ENCODE results near the gene CDH4. TPM values are rescaled to one million over a fixed set of nuclear protein-coding genes. Genes with fewer than 3 reads are reported as not detected.
A peak's percentile ranks its signal among the peaks of the same experiment; 100 is the strongest.
"Not testable (repeated sequence)": the region's sequence is repeated elsewhere in the genome, so short reads cannot be mapped to it uniquely, and the experiment has no call there.

Gene CDH4
- total RNA-seq, 1 experiment from 2014 or later, result 3.9 TPM

DNA sequence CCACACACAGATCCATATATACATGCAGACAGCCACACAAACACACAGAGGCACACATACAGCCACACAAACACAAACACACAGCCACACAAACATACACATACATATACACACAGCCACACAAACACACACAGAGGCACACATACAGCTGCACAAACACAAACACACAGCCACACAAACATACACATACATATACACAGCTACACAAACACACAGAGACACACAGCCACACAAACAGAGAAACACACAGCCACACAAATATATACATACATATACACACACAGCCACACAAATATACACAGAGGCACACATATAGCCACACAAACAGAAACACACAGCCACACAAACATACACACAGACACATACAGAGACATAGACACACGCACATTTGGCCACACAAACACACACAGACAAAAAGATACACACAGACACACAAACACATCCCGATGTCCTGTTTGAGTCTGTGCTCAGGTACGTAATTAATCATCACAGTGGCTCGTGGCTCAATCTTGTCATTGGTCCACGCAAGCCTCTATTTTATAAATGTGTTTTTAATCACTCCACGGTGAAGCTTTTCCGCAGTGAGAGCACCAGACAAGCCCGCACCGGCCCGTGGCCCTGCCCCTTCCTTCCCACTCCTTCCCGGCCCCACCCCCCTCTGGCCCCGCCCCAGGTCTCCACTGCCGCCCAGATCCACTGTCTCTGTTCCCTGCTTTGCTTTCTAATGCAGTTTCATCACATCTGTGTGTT lies 135.3 kb downstream of the CDH4 start:
- H3K27me3 ChIP-seq (ENCODE audit: control insufficient read depth, insufficient read depth, low read length), result no peaks in the 10 kb centered on the region
- H3K4me3 ChIP-seq (ENCODE audit: insufficient read depth, low read depth, low read length), result no peak overlapping the region
- DNase-seq, result peak; percentile 91
- H3K36me3 ChIP-seq (replicated peaks; ENCODE audit: control insufficient read depth, insufficient read depth, low read length), result no peaks in the 10 kb centered on the region

DNA sequence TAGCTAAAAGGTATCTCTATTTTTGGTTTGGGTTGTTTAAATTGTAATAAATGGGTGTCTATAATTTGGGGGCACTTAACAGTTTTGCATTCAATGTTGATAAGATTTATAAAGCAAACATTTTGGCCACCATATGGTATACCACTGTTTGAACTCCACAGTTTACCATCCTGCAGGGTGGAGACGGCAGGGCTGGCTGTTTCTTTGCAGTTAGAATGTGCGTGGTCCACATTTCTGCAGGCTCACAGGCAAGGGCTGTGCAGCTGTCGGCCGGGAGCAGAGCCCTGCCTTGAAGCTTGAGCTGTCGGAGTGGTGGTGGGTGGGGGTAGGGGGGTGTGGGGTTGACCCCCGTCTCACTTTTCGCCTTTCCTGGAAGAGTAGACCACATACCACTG lies 135.9 kb downstream of the CDH4 start:
- no peaks in the 10 kb centered on the region for H3K27me3 ChIP-seq (ENCODE audit: control insufficient read depth, insufficient read depth, low read length)
- no peak overlapping the region for H3K4me3 ChIP-seq (ENCODE audit: insufficient read depth, low read depth, low read length)
- DNase-seq, result no peak
- H3K36me3 ChIP-seq (replicated peaks; ENCODE audit: control insufficient read depth, insufficient read depth, low read length), result no peaks in the 10 kb centered on the region

DNA sequence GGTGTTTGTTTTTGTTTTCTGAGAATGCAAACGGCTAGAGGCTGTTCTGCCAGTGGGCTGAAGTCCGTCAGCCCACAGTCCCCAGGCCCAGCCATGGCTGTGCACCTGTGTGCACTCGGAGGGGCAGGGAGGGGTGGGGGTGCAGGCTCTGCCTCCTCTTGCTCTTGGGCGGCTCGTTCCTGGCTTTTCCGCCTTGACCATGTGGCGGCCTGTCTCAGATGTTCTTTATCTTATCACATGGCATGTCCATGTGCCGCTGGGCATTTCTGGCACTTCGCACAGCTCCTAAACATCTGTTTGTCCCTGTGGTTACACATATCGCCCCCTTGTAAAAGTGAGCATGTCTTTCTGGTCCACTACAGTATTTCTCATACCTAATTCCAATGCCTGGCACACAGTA lies 137.0 kb downstream of the CDH4 start:
- no peak overlapping the region for H3K4me3 ChIP-seq (ENCODE audit: insufficient read depth, low read depth, low read length)
- no peaks in the 10 kb centered on the region; the same call in 1 of the 2 replicates for H3K27me3 ChIP-seq (ENCODE audit: control insufficient read depth, insufficient read depth, low read length)
- H3K36me3 ChIP-seq (replicated peaks; ENCODE audit: control insufficient read depth, insufficient read depth, low read length), result no peaks in the 10 kb centered on the region
- DNase-seq, result no peak

DNA sequence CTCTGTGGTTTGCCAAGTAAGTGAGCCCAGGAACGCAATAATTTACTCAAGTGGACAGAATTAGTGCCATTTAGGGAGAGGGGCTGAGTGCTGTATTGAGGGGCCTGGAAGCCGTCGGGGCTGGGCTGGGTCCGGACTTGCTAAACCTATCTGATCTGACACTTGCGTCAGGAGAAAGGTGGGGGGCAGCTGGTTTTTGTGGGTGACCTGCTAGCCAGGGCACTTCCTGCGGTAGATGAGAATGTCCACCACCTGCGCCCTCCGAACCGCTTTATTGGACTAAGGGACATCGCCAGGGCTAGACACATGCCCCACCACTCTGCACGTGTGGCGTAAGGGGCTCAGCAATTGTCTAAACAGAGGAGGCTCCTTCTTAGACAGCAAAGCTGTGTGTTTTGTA lies 139.1 kb downstream of the CDH4 start:
- H3K36me3 ChIP-seq (replicated peaks; ENCODE audit: control insufficient read depth, insufficient read depth, low read length), result no peaks in the 10 kb centered on the region
- H3K27me3 ChIP-seq (ENCODE audit: control insufficient read depth, insufficient read depth, low read length), result no peaks in the 10 kb centered on the region; the same call in 1 of the 2 replicates
- no peak for DNase-seq
- H3K4me3 ChIP-seq (ENCODE audit: insufficient read depth, low read depth, low read length), result no peak overlapping the region

DNA sequence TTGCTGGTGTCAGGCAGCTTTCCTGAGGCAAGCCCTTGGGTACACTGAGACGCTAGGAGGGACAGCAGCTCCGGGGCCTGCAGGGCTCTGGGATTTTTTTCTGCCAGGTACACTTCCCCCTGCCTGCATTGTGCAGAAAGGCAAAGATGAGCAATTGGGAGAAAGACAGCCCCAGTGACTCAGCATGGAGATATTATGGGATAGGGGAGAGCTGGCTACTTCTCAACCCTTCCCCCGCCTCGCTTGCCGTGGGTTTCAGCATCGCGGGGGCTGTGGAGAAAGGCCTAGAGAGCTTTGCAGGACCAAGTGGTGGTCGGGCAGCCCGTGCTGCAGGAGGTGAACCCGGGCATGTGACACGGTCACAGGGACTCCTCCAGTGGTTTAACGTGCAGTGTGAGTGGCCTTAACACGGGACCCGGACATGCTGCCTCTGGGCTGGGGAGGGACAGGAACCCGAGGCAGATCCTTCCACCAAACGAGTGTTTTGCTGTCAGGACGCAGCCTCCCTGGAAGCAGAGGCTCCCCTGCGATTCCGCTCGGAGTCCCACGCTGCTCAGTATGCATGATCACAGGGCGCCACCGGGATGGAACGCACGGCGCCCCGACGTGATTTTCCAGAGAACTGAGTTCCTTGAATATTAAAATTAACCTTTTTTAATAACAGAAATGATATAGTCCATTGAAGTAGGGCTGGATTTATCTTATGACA lies 139.9 kb downstream of the CDH4 start:
- no peak for DNase-seq
- H3K4me3 ChIP-seq (ENCODE audit: insufficient read depth, low read depth, low read length), result no peak overlapping the region

DNA sequence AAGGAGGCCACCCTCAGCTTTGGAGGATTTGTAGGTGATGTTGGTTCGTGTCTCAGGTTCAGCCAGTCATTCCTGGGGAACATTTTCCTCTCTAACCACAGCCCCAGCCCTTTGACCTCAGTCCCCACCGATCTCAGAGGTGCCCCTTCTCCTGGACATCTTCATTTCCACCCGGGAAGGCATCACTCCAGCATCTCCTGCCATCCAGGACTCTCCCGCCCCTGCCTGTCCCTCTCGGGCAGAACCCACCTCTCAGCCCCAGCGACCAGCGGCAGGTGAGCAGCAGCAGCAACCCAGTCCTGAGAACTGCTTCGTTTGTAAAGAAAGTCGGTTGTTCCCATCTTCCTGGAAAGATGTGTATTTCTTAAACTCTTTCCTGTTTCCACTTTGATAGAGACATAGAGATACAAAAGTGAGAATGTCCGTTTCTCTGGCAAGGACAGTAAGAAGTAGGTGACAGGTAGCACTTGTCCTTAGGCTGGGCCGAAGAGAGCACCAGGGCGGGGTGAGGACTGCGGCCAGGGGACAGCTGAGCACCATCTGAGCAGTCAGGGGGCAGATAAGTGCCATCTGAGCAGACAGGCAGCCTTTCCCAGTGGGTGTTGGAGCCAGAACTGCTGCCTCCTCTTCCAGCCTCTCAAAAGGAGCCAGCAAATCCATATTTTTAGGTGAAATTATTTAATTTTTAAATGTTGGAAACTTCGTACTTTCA lies 142.2 kb downstream of the CDH4 start:
- Histone ChIP-seq H3K4me3 (ENCODE audit: insufficient read depth, low read depth, low read length) (no peak overlapping the region), H3K36me3 (replicated peaks; ENCODE audit: control insufficient read depth, insufficient read depth, low read length) (no peaks in the 10 kb centered on the region), H3K27me3 (ENCODE audit: control insufficient read depth, insufficient read depth, low read length) (no peaks in the 10 kb centered on the region; the same call in 1 of the 2 replicates)
- no peak for DNase-seq

More for the DNA sequence above, 139.9 kb downstream of the CDH4 start:
- H3K36me3 ChIP-seq (replicated peaks; ENCODE audit: control insufficient read depth, insufficient read depth, low read length), result no peaks in the 10 kb centered on the region
- H3K27me3 ChIP-seq (ENCODE audit: control insufficient read depth, insufficient read depth, low read length), result no peaks in the 10 kb centered on the region; the same call in 1 of the 2 replicates

DNA sequence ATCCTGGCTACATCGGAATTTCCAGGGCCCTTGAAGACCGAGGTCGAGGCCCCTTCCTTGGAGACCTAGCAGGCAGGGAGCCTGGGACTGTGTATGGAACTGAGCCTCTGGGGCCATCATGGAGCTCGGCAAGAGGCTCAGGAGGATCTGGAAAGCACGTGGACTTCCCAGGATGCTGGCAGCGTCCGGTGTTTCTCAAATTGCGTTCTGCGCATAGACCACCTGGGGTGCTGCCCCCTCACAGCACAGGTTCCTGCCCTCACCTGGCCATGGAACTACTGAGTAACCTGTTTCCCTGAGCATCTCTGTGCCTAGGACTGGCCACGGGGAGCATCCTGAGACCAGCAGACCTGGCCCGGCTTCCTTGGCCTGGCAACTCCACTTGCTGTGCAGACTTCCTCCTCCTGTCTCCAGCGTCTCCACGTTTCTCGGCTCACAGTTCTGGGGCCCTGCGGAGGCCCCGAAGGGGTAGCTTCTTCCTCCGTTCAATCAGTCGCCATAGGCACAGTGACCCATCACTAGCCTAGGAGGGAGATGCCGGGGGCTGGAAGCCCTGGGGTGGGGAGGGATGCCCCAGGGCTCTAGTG lies 144.3 kb downstream of the CDH4 start:
- H3K36me3 ChIP-seq (replicated peaks; ENCODE audit: control insufficient read depth, insufficient read depth, low read length), result no peaks in the 10 kb centered on the region
- H3K4me3 ChIP-seq (ENCODE audit: insufficient read depth, low read depth, low read length), result no peak overlapping the region
- H3K27me3 ChIP-seq (ENCODE audit: control insufficient read depth, insufficient read depth, low read length), result no peaks in the 10 kb centered on the region; the same call in 1 of the 2 replicates
- no peak for DNase-seq

DNA sequence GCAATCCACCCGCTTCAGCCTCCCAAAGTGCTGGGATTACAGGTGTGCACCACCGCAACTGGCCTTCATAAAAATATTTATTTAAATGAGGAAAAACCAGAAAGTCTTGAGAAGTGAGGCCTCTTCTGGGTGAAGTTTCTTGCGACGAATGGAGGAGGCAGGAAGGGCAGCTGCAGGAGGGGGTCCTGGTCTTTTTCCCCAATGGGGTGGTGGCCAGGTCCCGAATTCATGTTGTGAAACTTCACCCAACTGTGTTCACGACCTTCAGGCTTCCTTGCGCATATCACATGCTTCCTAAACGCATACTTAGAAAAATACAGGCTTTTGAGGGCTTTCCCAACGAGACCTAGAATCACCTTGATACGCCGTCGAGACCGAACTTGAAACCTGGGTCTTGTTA lies 145.1 kb downstream of the CDH4 start:
- DNase-seq, result no peak
- Histone ChIP-seq H3K27me3 (ENCODE audit: control insufficient read depth, insufficient read depth, low read length) (no peaks in the 10 kb centered on the region; the same call in 1 of the 2 replicates), H3K36me3 (replicated peaks; ENCODE audit: control insufficient read depth, insufficient read depth, low read length) (no peaks in the 10 kb centered on the region), H3K4me3 (ENCODE audit: insufficient read depth, low read depth, low read length) (no peak overlapping the region)

DNA sequence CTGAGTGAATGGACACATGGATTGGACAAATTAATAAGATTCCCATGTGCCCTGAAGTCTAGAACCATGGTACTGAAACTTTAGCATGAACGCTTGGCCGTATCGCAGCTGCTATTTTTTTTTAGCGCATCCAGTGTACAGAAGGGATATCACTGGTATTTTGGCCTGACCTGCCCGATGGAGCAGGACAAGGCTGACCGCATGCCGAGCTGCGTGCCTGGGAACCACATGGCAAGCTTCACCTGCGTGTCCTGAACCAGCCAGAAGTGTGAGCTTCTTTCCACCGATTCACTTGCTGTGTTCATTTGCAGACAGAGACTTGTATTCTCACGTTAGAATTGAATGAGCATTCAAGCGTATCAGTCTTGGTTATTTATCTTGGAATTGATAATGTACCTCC lies 145.7 kb downstream of the CDH4 start:
- no peak overlapping the region for H3K4me3 ChIP-seq (ENCODE audit: insufficient read depth, low read depth, low read length)

DNA sequence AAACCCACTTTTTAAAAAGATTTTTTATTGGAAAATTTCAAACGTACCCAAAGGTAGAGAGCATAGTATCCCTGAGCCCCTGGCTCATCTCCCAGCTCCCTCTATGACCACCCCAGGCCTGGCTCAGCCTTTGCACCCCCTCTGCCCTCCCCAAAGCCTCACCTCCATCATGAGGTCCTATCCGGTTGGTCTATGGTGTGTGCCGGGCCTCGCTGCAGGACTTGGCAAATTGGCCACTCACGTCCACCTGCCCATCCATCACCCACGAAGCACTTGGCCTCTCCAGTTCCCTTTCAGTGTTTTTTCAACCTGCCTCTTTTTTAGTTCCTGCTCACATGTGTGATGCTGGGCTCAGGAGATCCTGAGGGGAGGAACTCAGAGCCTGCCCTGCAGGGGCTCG lies 147.4 kb downstream of the CDH4 start:
- Histone ChIP-seq H3K4me3 (ENCODE audit: insufficient read depth, low read depth, low read length) (no peak overlapping the region), H3K36me3 (replicated peaks; ENCODE audit: control insufficient read depth, insufficient read depth, low read length) (no peaks in the 10 kb centered on the region), H3K27me3 (ENCODE audit: control insufficient read depth, insufficient read depth, low read length) (no peaks in the 10 kb centered on the region; the same call in 1 of the 2 replicates)
- no peak for DNase-seq

More for the DNA sequence above, 145.7 kb downstream of the CDH4 start:
- H3K36me3 ChIP-seq (replicated peaks; ENCODE audit: control insufficient read depth, insufficient read depth, low read length), result no peaks in the 10 kb centered on the region
- no peak for DNase-seq
- H3K27me3 ChIP-seq (ENCODE audit: control insufficient read depth, insufficient read depth, low read length), result no peaks in the 10 kb centered on the region; the same call in 1 of the 2 replicates

DNA sequence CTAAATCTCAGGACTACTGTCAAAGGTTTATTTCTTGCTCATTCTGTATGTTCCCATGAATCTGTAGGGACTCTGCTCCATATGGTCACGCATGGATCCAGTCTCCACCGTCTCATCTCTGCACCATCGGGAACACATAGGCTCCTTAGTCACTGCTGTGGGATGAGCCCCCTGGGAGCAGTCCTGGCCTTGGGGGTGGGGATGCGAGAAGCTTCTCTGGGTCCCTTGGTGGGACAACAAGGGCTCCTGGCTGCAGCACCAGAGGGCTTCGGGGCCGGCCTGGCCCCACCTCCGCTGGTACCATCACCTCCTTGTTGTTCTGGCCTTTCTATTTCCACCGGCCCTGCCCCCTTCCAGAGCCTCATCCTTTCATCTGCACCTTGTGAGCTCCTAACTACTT lies 148.4 kb downstream of the CDH4 start:
- no peak for DNase-seq
- H3K4me3 ChIP-seq (ENCODE audit: insufficient read depth, low read depth, low read length), result no peak overlapping the region
- no peaks in the 10 kb centered on the region for H3K36me3 ChIP-seq (replicated peaks; ENCODE audit: control insufficient read depth, insufficient read depth, low read length)

DNA sequence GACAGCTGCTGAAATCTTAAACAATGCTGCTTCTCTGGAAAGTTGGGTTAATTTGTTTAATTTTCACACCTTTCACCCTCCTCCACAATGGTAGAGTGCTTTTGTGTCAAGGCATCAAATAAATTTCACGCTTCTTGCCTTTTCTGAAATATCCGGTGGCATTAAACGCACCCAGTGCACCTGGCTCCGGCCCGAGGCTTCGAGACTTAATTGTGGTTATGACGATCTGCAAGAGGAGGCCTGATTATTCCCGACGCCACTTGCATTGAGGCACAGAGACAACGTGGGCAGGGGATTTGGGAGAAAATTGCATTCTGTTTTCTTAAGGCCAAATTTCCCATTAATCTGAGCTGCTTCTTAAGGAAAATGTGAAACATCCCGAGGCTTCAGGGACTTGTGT lies 152.2 kb downstream of the CDH4 start:
- H3K4me3 ChIP-seq (ENCODE audit: insufficient read depth, low read depth, low read length), result no peak overlapping the region
- H3K27me3 ChIP-seq (ENCODE audit: control insufficient read depth, insufficient read depth, low read length), result no peaks in the 10 kb centered on the region; the same call in 1 of the 2 replicates
- no peaks in the 10 kb centered on the region for H3K36me3 ChIP-seq (replicated peaks; ENCODE audit: control insufficient read depth, insufficient read depth, low read length)
- no peak for DNase-seq

More for the DNA sequence above, 148.4 kb downstream of the CDH4 start:
- no peaks in the 10 kb centered on the region; the same call in 1 of the 2 replicates for H3K27me3 ChIP-seq (ENCODE audit: control insufficient read depth, insufficient read depth, low read length)

DNA sequence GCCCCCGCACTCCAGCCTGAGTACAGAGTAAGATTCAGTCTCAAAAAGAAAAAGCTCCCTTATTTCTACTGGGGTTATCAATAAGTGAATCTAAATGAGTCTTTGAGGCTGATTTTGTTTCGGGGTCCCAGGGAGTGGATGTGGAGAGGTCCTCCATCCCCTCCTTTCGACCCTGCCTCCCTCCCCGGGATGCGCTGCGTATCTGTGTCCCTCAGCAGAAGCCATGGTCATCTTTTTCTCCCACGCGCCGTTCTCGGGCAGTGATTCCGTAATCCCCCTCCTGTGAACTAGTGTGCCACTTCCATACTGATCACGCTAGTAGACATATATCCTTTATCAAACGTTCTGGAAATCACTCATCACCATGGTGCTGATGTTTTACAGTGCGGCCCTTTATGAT lies 152.9 kb downstream of the CDH4 start:
- Histone ChIP-seq H3K27me3 (ENCODE audit: control insufficient read depth, insufficient read depth, low read length) (no peaks in the 10 kb centered on the region; the same call in none of the 2 replicates), H3K4me3 (ENCODE audit: insufficient read depth, low read depth, low read length) (no peak overlapping the region), H3K36me3 (replicated peaks; ENCODE audit: control insufficient read depth, insufficient read depth, low read length) (no peaks in the 10 kb centered on the region)
- no peak for DNase-seq

DNA sequence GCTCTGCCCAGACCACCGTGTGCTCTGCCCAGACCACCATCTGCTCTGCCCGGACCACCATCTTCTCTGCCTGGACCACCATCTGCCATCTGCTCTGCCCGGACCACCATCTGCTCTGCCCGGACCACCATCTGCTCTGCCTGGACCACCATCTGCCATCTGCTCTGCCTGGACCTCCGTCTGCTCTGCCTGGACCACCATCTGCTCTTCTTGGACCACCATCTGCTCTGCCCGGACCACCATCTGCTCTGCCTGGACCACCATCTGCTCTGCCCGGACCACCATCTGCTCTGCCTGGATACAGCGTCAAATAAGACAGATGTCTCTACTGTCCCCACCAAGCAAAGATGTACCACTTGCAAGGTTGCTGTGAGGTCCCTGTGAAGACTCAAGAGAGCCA lies 154.7 kb downstream of the CDH4 start:
- not testable (repeated sequence) for H3K4me3 ChIP-seq (ENCODE audit: insufficient read depth, low read depth, low read length); H3K36me3 ChIP-seq (replicated peaks; ENCODE audit: control insufficient read depth, insufficient read depth, low read length); H3K27me3 ChIP-seq (ENCODE audit: control insufficient read depth, insufficient read depth, low read length); DNase-seq
